Measurements from ENCODE around the gene CCDC154. TPM values are rescaled to one million over a fixed set of nuclear protein-coding genes. Genes with fewer than 3 reads are reported as not detected.
A peak's percentile ranks its signal among the peaks of the same experiment; 100 is the strongest.
"Not testable (repeated sequence)": the region's sequence is repeated elsewhere in the genome, so short reads cannot be mapped to it uniquely, and the experiment has no call there.

CCDC154 gene
- total and polyA plus RNA-seq, 4 donors, result 1.8 to 9.6 (median 2.9) TPM

DNA sequence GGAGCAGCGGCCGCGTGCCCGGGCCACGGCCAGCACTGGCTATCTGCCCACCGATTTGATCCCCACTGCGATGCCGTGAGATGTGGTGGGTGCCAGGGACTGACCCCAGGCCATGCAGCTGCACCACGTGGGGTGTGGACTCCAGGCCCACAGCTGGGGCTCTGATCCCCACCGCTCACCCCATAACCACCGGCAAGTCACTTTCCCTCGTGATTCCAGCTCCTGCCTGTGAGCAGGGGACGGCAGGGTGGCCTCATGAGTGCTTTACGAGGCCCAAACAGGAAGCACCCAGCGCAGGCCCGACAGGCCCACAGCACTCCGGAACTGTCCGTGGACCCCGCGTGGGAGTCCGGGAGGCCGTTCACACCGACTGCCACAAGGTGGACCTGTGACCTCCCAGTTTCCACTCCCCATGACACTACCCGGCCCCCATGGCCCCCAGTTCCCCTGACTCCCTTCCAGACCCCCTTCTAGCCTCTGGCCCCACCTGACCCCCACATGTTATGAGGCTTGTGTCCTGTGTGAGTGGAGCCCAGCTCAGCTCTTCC is 43.8 kb upstream of the CCDC154 start:
- no peak for ATAC-seq (ENCODE audit: low FRiP score)
- Histone ChIP-seq H3K36me3 (ENCODE audit: control insufficient read depth in 1 of 2, insufficient read depth in 2 of 2, low read length in 1 of 2) (no peaks in the 10 kb centered on the region), H3K9me3 (ENCODE audit: control insufficient read depth, low read length) (no peaks in the 10 kb centered on the region), H3K4me1 (ENCODE audit: control insufficient read depth in 1 of 2, insufficient read depth in 2 of 2, low read length in 2 of 2) (no peaks in the 10 kb centered on the region), H3K27ac (ENCODE audit: low read depth in 1 of 2, low read length in 2 of 2) (no peak overlapping the region), H3K4me3 (ENCODE audit: low read length in 2 of 2) (no peak overlapping the region), H3K27me3 (ENCODE audit: control insufficient read depth in 1 of 2, insufficient read depth in 2 of 2, low read length in 1 of 2) (no peaks in the 10 kb centered on the region)
- peak in 1 of 2 donors; percentile 76 for DNase-seq
- intact Hi-C loops (cut with DNase I), result no loop called here
- WGBS, 2 donors, result 88 to 89% methylated on average over 24 of the region's 24 CpGs

GRCh38 chr16:1487395-1488053 is 43.2 kb upstream of the CCDC154 start:
- intact Hi-C loops (cut with DNase I), result no loop called here
- peak in 1 of 2 donors; percentile 70 for DNase-seq
- H3K27me3 ChIP-seq (ENCODE audit: control insufficient read depth in 1 of 2, insufficient read depth in 2 of 2, low read length in 1 of 2), result no peaks in the 10 kb centered on the region
- no peak overlapping the region for H3K27ac ChIP-seq (ENCODE audit: low read depth in 1 of 2, low read length in 2 of 2)
- H3K36me3 ChIP-seq (ENCODE audit: control insufficient read depth in 1 of 2, insufficient read depth in 2 of 2, low read length in 1 of 2), result no peaks in the 10 kb centered on the region
- no peak for ATAC-seq (ENCODE audit: low FRiP score)
- H3K9me3 ChIP-seq (ENCODE audit: control insufficient read depth, low read length), result no peaks in the 10 kb centered on the region
- no peak overlapping the region for H3K4me3 ChIP-seq (ENCODE audit: low read length in 2 of 2)
- no peaks in the 10 kb centered on the region for H3K4me1 ChIP-seq (ENCODE audit: control insufficient read depth in 1 of 2, insufficient read depth in 2 of 2, low read length in 2 of 2)
- WGBS, 2 donors, result 87 to 89% methylated on average over 37 to 39 of the region's 39 CpGs

- Histone ChIP-seq H3K27me3 (ENCODE audit: control insufficient read depth in 1 of 2, insufficient read depth in 2 of 2, low read length in 1 of 2) (no peaks in the 10 kb centered on the region), H3K9me3 (ENCODE audit: control insufficient read depth, low read length) (no peaks in the 10 kb centered on the region), H3K27ac (ENCODE audit: low read depth in 1 of 2, low read length in 2 of 2) (no peak overlapping the region), H3K4me3 (ENCODE audit: low read length in 2 of 2) (no peak overlapping the region), H3K36me3 (ENCODE audit: control insufficient read depth in 1 of 2, insufficient read depth in 2 of 2, low read length in 1 of 2) (no peaks in the 10 kb centered on the region), H3K4me1 (ENCODE audit: control insufficient read depth in 1 of 2, insufficient read depth in 2 of 2, low read length in 2 of 2) (no peaks in the 10 kb centered on the region)
- ATAC-seq (ENCODE audit: low FRiP score), result no peak
- 77 to 83% methylated on average over 31 to 33 of the region's 33 CpGs for WGBS, 2 donors
- intact Hi-C loops (cut with DNase I), result no loop called here
- DNase-seq, result no peak
Measured at GRCh38 chr16:1486551-1487390, 42.4 kb upstream of the CCDC154 start.

GRCh38 chr16:1485847-1486496 is 41.6 kb upstream of the CCDC154 start:
- WGBS, 2 donors, result 91 to 93% methylated on average over 38 to 40 of the region's 40 CpGs
- no peak for ATAC-seq (ENCODE audit: low FRiP score)
- no peaks in the 10 kb centered on the region for H3K27me3 ChIP-seq (ENCODE audit: control insufficient read depth in 1 of 2, insufficient read depth in 2 of 2, low read length in 1 of 2)
- H3K36me3 ChIP-seq (ENCODE audit: control insufficient read depth in 1 of 2, insufficient read depth in 2 of 2, low read length in 1 of 2), result no peaks in the 10 kb centered on the region
- H3K27ac ChIP-seq (ENCODE audit: low read depth in 1 of 2, low read length in 2 of 2), result no peak overlapping the region
- H3K9me3 ChIP-seq (ENCODE audit: control insufficient read depth, low read length), result no peaks in the 10 kb centered on the region
- intact Hi-C loops (cut with DNase I), result no loop called here
- DNase-seq, result peak in 1 of 2 donors; percentile 67
- no peaks in the 10 kb centered on the region for H3K4me1 ChIP-seq (ENCODE audit: control insufficient read depth in 1 of 2, insufficient read depth in 2 of 2, low read length in 2 of 2)
- H3K4me3 ChIP-seq (ENCODE audit: low read length in 2 of 2), result no peak overlapping the region

- ATAC-seq (ENCODE audit: low FRiP score) (no peak), DNase-seq (no peak)
- intact Hi-C loops (cut with DNase I), result no loop called here
- Histone ChIP-seq H3K4me3 (ENCODE audit: low read length in 2 of 2) (no peak overlapping the region), H3K36me3 (ENCODE audit: control insufficient read depth in 1 of 2, insufficient read depth in 2 of 2, low read length in 1 of 2) (no peaks in the 10 kb centered on the region), H3K27me3 (ENCODE audit: control insufficient read depth in 1 of 2, insufficient read depth in 2 of 2, low read length in 1 of 2) (no peaks in the 10 kb centered on the region), H3K27ac (ENCODE audit: low read depth in 1 of 2, low read length in 2 of 2) (no peak overlapping the region), H3K4me1 (ENCODE audit: control insufficient read depth in 1 of 2, insufficient read depth in 2 of 2, low read length in 2 of 2) (no peaks in the 10 kb centered on the region), H3K9me3 (ENCODE audit: control insufficient read depth, low read length) (no peaks in the 10 kb centered on the region)
- 79% methylated on average over 28 of the region's 28 CpGs for WGBS, 2 donors
Measured at GRCh38 chr16:1481906-1482835, 37.8 kb upstream of the CCDC154 start.

GRCh38 chr16:1478937-1479336 is 34.6 kb upstream of the CCDC154 start:
- H3K27ac ChIP-seq (ENCODE audit: low read depth in 1 of 2, low read length in 2 of 2); H3K4me1 ChIP-seq (ENCODE audit: control insufficient read depth in 1 of 2, insufficient read depth in 2 of 2, low read length in 2 of 2); H3K9me3 ChIP-seq (ENCODE audit: control insufficient read depth, low read length); H3K4me3 ChIP-seq (ENCODE audit: low read length in 2 of 2); ATAC-seq (ENCODE audit: low FRiP score); H3K36me3 ChIP-seq (ENCODE audit: control insufficient read depth in 1 of 2, insufficient read depth in 2 of 2, low read length in 1 of 2); H3K27me3 ChIP-seq (ENCODE audit: control insufficient read depth in 1 of 2, insufficient read depth in 2 of 2, low read length in 1 of 2); DNase-seq: not testable (repeated sequence)
- intact Hi-C loops (cut with DNase I), result loop anchor here in 1 of 2 donors (5.0 kb wide), 1 partner anchor 133 kb away; the partner anchor contains the start of genes CRAMP1 and IFT140
- WGBS, 2 donors, result 91 to 94% methylated on average over 9 of the region's 9 CpGs

- H3K36me3 ChIP-seq (ENCODE audit: control insufficient read depth in 1 of 2, insufficient read depth in 2 of 2, low read length in 1 of 2), result no peaks in the 10 kb centered on the region
- DNase-seq (no peak), ATAC-seq (ENCODE audit: low FRiP score) (no peak)
- H3K4me3 ChIP-seq (ENCODE audit: low read length in 2 of 2), result no peak overlapping the region
- H3K27ac ChIP-seq (ENCODE audit: low read depth in 1 of 2, low read length in 2 of 2), result no peak overlapping the region
- 91% methylated on average over 10 of the region's 10 CpGs for WGBS, 2 donors
- no peaks in the 10 kb centered on the region for H3K9me3 ChIP-seq (ENCODE audit: control insufficient read depth, low read length)
- intact Hi-C loops (cut with DNase I), result loop anchor here in 1 of 2 donors (5.0 kb wide), 1 partner anchor 135 kb away; the partner anchor contains the start of genes CRAMP1 and IFT140
- no peaks in the 10 kb centered on the region for H3K4me1 ChIP-seq (ENCODE audit: control insufficient read depth in 1 of 2, insufficient read depth in 2 of 2, low read length in 2 of 2)
- H3K27me3 ChIP-seq (ENCODE audit: control insufficient read depth in 1 of 2, insufficient read depth in 2 of 2, low read length in 1 of 2), result no peaks in the 10 kb centered on the region
Measured at GRCh38 chr16:1477033-1477432, 32.7 kb upstream of the CCDC154 start.

All from aorta (tissue), 5 donors.